HepG2 (cell line): ENCODE results near the gene PRTN3. TPM values are rescaled to one million over a fixed set of nuclear protein-coding genes. Genes with fewer than 3 reads are reported as not detected.

Source experiments
- AGO1 ChIP-seq: fragments of 200-400 bp; formaldehyde crosslinking; IDR thresholded peaks from 2 replicates; pipeline ENCODE4 v1.6.1; 2017; ENCODE audit warnings: mild to moderate bottlenecking, low read depth, low read length, moderate library complexity; ENCODE audit not compliant: poor library complexity, severe bottlenecking
- AGO2 ChIP-seq: fragments of 200-400 bp; formaldehyde crosslinking; optimal IDR thresholded peaks from 2 replicates; pipeline ENCODE3; 2017; ENCODE audit warnings: mild to moderate bottlenecking, low read depth, low read length, moderate library complexity
- AHR ChIP-seq: IDR thresholded peaks from 2 replicates; pipeline ENCODE4 v1.6.1; 2018; ENCODE audit warnings: missing genetic modification reagents, missing compliant biosample characterization
- HNRNPL ChIP-seq: fragments of 200-400 bp; formaldehyde crosslinking; IDR thresholded peaks from 2 replicates; pipeline ENCODE4 v1.6.1; 2017; ENCODE audit warnings: mild to moderate bottlenecking, low read depth, low read length
- HOXA3 ChIP-seq: sonication (generic); formaldehyde crosslinking; IDR thresholded peaks from 2 replicates; pipeline ENCODE4 v1.5.0; 2020; ENCODE audit warnings: missing genetic modification reagents
- KIAA2018 ChIP-seq: sonication (generic); formaldehyde crosslinking; IDR thresholded peaks from 2 replicates; pipeline ENCODE4 v1.5.0; 2020; ENCODE audit warnings: mild to moderate bottlenecking, missing genetic modification reagents, borderline replicate concordance
- NAIF1 ChIP-seq: sonication (generic); formaldehyde crosslinking; IDR thresholded peaks from 2 replicates; pipeline ENCODE4 v1.5.0; 2020; ENCODE audit warnings: mild to moderate bottlenecking, missing genetic modification reagents, borderline replicate concordance
- XBP1 ChIP-seq: sonication (generic); formaldehyde crosslinking; IDR thresholded peaks from 2 replicates; pipeline ENCODE4 v1.5.0; 2020; ENCODE audit warnings: missing genetic modification reagents
- ZHX2 ChIP-seq, 2 experiments: sonication (generic) in 1 of 2; formaldehyde crosslinking in 1 of 2; IDR thresholded peaks; 2 replicates each; pipeline versions ENCODE4 v1.6.1 to v1.9.0; 2014 to 2022; ENCODE audit warnings: antibody characterized with exemption in 1 of 2, borderline replicate concordance in 1 of 2, inconsistent platforms in 1 of 2, low read depth in 1 of 2, missing genetic modification reagents in 1 of 2
- polyA plus RNA-seq, 8 experiments: library from polyadenylated mRNA; depleted of rRNA in 3 of 8; stranded (reverse) in 7 of 8; unstranded in 1 of 8; fragments of >200 nt; fragmentation: Illumina TruSeq in 4 of 8; extraction: Trizol in 4 of 8; gene quantifications; 2 replicates each; pipeline versions ENCODE4 v1.2.1 to v1.2.3, GENCODE V29; 2011 to 2016; ENCODE audit warnings: low read depth in 4 of 8, missing spikeins in 1 of 8, mixed read lengths in 1 of 8; ENCODE audit not compliant: insufficient read depth in 1 of 8
- total RNA-seq, 5 experiments: library from RNA; depleted of rRNA; stranded (reverse); fragments of >200 nt; fragmentation: Illumina TruSeq; extraction: Trizol; gene quantifications; 2 replicates each; pipeline ENCODE4 v1.2.3, GENCODE V29; 2016; ENCODE audit warnings: low read depth in 1 of 5
- TF ChIP-seq, protein P1 (sequence below): sonication (generic); formaldehyde crosslinking; IDR thresholded peaks from 2 replicates; pipeline ENCODE4 v1.4.0; 2020; ENCODE audit warnings: missing genetic modification reagents, borderline replicate concordance

Gene PRTN3
- total and polyA plus RNA-seq, 2 of the 13 experiments (the other 11 are each of a cell fraction or from before 2014, with no cell fraction given), result not detected

DNA sequence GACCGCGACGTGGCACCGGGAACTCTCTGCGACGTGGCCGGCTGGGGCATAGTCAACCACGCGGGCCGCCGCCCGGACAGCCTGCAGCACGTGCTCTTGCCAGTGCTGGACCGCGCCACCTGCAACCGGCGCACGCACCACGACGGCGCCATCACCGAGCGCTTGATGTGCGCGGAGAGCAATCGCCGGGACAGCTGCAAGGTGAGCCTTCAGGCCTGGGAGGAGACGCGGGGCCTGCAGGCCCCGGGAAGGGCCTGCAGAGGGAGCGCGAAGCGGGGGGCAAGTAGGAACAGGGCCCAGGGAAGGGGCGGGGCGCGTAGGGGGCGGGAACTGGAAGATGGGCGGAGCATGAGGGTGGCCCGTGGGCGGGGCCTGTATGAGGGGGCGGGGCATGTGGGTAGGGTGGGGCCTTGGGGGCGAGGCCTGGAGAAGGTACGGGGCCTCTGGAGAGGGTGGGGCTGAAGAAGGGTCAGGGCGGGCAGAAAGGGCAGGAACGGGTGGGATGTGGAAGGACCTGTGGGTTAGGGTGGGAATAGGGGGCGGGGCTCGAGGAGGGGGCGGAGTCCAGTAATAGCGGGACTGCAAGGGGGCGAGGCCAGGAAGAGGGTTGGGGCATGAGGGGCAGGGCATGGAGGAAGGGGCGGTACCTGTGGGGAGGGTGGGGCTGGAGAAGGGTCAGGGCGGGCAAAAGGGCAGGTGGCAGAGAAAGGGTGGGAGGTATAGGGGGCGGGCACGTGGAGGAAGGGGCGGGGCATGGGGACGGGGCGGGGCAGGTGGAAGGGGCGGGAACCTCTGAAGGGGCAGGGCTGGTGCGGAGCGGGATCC is 21.2 kb downstream of the PRTN3 start (continued):
- TF ChIP-seq, protein P1, sequence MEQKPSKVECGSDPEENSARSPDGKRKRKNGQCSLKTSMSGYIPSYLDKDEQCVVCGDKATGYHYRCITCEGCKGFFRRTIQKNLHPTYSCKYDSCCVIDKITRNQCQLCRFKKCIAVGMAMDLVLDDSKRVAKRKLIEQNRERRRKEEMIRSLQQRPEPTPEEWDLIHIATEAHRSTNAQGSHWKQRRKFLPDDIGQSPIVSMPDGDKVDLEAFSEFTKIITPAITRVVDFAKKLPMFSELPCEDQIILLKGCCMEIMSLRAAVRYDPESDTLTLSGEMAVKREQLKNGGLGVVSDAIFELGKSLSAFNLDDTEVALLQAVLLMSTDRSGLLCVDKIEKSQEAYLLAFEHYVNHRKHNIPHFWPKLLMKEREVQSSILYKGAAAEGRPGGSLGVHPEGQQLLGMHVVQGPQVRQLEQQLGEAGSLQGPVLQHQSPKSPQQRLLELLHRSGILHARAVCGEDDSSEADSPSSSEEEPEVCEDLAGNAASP, result no peak
- TF ChIP-seq ZHX2 (IDR thresholded peaks at IDR 0.05; ENCODE audit: low read depth) (0 out of 2 replicates have a peak, but pooled peaks have one; percentile 52), ZHX2 (CRISPR knock-in tag; IDR thresholded peaks at IDR 0.05; ENCODE audit: borderline replicate concordance) (no peak), AHR (CRISPR knock-in tag) (no peak), KIAA2018 (CRISPR knock-in tag) (no peak), XBP1 (CRISPR knock-in tag) (no peak), AGO1 (peak; percentile 81), AGO2 (peak; percentile 27), HOXA3 (CRISPR knock-in tag) (peak; percentile 75), HNRNPL (0 out of 2 replicates have a peak, but pooled peaks have one; percentile 26), NAIF1 (CRISPR knock-in tag) (no peak)
